WTC11 (cell line): ENCODE results near the gene FCHSD2. TPM values are rescaled to one million over a fixed set of nuclear protein-coding genes. Genes with fewer than 3 reads are reported as not detected.

Experiments used
- ATAC-seq: fragments of 200-7000 bp; cut with Tn5 transposase; 2 replicates; pipeline ENCODE4 v1.10.0; 2021; ENCODE audit warnings: mild to moderate bottlenecking, moderate library complexity
- CTCF ChIA-PET: fragments of 300-600 bp; sonication (Branson Sonifier 250); formaldehyde crosslinking; loops from one replicate; lab custom pipeline; 2021; ENCODE audit warnings: antibody characterized with exemption; lab: Charles Lee
- POLR2A ChIA-PET: fragments of 350-600 bp; sonication (Branson Sonifier 250); formaldehyde crosslinking; loops from one replicate; lab custom pipeline; 2021; ENCODE audit warnings: antibody characterized with exemption; lab: Charles Lee
- DNase-seq: peaks from one replicate; pipeline ENCODE4 v3.0.0; 2021; ENCODE audit warnings: low spot score
- H3K27ac Mint-ChIP-seq: 2 replicates; pipeline ENCODE4 v1.8.0; 2021; ENCODE audit warnings: mixed read lengths
- H3K27me3 Mint-ChIP-seq: 2 replicates; pipeline ENCODE4 v1.8.0; 2021; ENCODE audit warnings: low read depth, mild to moderate bottlenecking, moderate library complexity, mixed read lengths
- H3K36me3 Mint-ChIP-seq: 2 replicates; pipeline ENCODE4 v1.8.0; 2021; ENCODE audit warnings: mixed read lengths
- H3K4me1 Mint-ChIP-seq: 2 replicates; pipeline ENCODE4 v1.8.0; 2022; ENCODE audit warnings: mixed read lengths
- H3K4me3 Mint-ChIP-seq: 2 replicates; pipeline ENCODE4 v1.8.0; 2021; ENCODE audit warnings: mild to moderate bottlenecking, moderate library complexity, mixed read lengths
- H3K9me3 Mint-ChIP-seq: 2 replicates; pipeline ENCODE4 v1.8.0; 2021; ENCODE audit warnings: mixed read lengths
- CREM ChIP-seq: sonication (generic); formaldehyde crosslinking; IDR thresholded peaks from 2 replicates; pipeline ENCODE4 v1.8.1; 2022; ENCODE audit warnings: mild to moderate bottlenecking, missing genetic modification reagents, moderate library complexity
- FOXP4 ChIP-seq: sonication (generic); formaldehyde crosslinking; IDR thresholded peaks from 2 replicates; pipeline ENCODE4 v1.8.0; 2022; ENCODE audit warnings: mild to moderate bottlenecking, missing genetic modification reagents
- MLX ChIP-seq: sonication (generic); formaldehyde crosslinking; IDR thresholded peaks from 2 replicates; pipeline ENCODE4 v1.8.1; 2023; ENCODE audit warnings: mild to moderate bottlenecking, missing genetic modification reagents, moderate library complexity
- NFE2L1 ChIP-seq: sonication (generic); formaldehyde crosslinking; IDR thresholded peaks from 2 replicates; pipeline ENCODE4 v1.8.1; 2023; ENCODE audit warnings: missing genetic modification reagents
- NR2C2 ChIP-seq: sonication (generic); formaldehyde crosslinking; IDR thresholded peaks from 2 replicates; pipeline ENCODE4 v1.8.0; 2022; ENCODE audit warnings: mild to moderate bottlenecking, missing genetic modification reagents
- SOX15 ChIP-seq: fragments of 250-450 bp; sonication (Bioruptor Pico); IDR thresholded peaks from 2 replicates; pipeline ENCODE4 v1.9.0; 2021; ENCODE audit warnings: mild to moderate bottlenecking
- TCF7 ChIP-seq: sonication (generic); formaldehyde crosslinking; IDR thresholded peaks from 2 replicates; pipeline ENCODE4 v1.8.0; 2022; ENCODE audit warnings: mild to moderate bottlenecking, low read depth, missing genetic modification reagents, moderate library complexity
- TEAD1 ChIP-seq: sonication (generic); formaldehyde crosslinking; IDR thresholded peaks from 2 replicates; pipeline ENCODE4 v1.8.0; 2022; ENCODE audit warnings: mild to moderate bottlenecking, missing genetic modification reagents
- ZNF317 ChIP-seq: sonication (generic); formaldehyde crosslinking; IDR thresholded peaks from 2 replicates; pipeline ENCODE4 v1.8.1; 2023; ENCODE audit warnings: low read depth, mild to moderate bottlenecking, moderate library complexity, missing genetic modification reagents, borderline replicate concordance
- total RNA-seq: library from RNA; stranded (reverse); gene quantifications from 3 replicates; pipeline ENCODE4 v1.2.3, GENCODE V29; 2021
- TF ChIP-seq, protein P1 (sequence below): sonication (generic); formaldehyde crosslinking; IDR thresholded peaks from 2 replicates; pipeline ENCODE4 v1.8.1; 2022; ENCODE audit warnings: low read depth, missing genetic modification reagents, borderline replicate concordance
- TF ChIP-seq, protein P2 (sequence below): fragments of 250-450 bp; sonication (Bioruptor Pico); IDR thresholded peaks from 2 replicates; pipeline ENCODE4 v1.8.0; 2021; ENCODE audit warnings: mild to moderate bottlenecking
- TF ChIP-seq, protein P3 (sequence below): fragments of 250-450 bp; sonication (Bioruptor Pico); IDR thresholded peaks from 2 replicates; pipeline ENCODE4 v1.9.0; 2021; ENCODE audit warnings: mild to moderate bottlenecking, borderline replicate concordance
- TF ChIP-seq, protein P4 (sequence below): sonication (generic); formaldehyde crosslinking; IDR thresholded peaks from 2 replicates; pipeline ENCODE4 v1.8.1; 2022; ENCODE audit warnings: low read depth, mild to moderate bottlenecking, moderate library complexity, missing genetic modification reagents, borderline replicate concordance
- TF ChIP-seq, protein P5 (sequence below): sonication (generic); formaldehyde crosslinking; conservative IDR thresholded peaks from 2 replicates; pipeline ENCODE4 v1.8.1; 2022; ENCODE audit warnings: mild to moderate bottlenecking, missing genetic modification reagents
- TF ChIP-seq, protein P6 (sequence below): sonication (generic); formaldehyde crosslinking; IDR thresholded peaks from 2 replicates; pipeline ENCODE4 v1.8.1; 2022; ENCODE audit warnings: mild to moderate bottlenecking, moderate library complexity, missing genetic modification reagents

FCHSD2 gene
- total RNA-seq, 1 experiment from 2014 or later, result 10.1 TPM

DNA sequence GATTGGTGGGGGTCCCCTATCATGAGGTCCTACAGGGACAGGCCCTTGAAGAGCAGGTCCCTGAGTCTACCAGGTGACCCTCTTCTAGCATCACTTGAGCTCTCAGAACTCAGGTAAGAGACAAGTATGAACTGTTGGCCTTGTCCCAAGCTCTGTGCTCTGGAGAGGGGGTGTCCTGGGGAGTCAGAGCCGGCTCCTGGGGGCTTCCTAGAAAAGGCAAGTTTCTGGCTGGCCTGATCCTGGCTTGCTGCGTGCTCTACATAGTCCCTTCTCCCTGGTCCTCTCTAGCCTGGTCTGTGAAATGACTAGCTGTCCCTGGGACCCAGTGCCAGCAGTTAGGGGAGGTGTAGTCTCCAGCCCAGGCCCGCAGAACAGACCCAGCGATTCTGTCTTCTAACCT, 316.5 kb downstream of the FCHSD2 start:
- no peak for ATAC-seq
- Mint-ChIP-seq H3K4me1 (peaks cover 8% of the 10 kb centered on the region), H3K36me3 (no peaks in the 10 kb centered on the region)

More for the DNA sequence above, 316.5 kb downstream of the FCHSD2 start:
- Mint-ChIP-seq H3K4me3 (no peak overlapping the region), H3K9me3 (no peaks in the 10 kb centered on the region), H3K27me3 (peaks cover 29% of the 10 kb centered on the region), H3K27ac (no peak overlapping the region)
- DNase-seq, result no peak
- POLR2A ChIA-PET, result no interaction called here
- TF ChIP-seq, protein P1, sequence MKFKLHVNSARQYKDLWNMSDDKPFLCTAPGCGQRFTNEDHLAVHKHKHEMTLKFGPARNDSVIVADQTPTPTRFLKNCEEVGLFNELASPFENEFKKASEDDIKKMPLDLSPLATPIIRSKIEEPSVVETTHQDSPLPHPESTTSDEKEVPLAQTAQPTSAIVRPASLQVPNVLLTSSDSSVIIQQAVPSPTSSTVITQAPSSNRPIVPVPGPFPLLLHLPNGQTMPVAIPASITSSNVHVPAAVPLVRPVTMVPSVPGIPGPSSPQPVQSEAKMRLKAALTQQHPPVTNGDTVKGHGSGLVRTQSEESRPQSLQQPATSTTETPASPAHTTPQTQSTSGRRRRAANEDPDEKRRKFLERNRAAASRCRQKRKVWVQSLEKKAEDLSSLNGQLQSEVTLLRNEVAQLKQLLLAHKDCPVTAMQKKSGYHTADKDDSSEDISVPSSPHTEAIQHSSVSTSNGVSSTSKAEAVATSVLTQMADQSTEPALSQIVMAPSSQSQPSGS (CRISPR knock-in tag), result no peak
- TF ChIP-seq, protein P2, sequence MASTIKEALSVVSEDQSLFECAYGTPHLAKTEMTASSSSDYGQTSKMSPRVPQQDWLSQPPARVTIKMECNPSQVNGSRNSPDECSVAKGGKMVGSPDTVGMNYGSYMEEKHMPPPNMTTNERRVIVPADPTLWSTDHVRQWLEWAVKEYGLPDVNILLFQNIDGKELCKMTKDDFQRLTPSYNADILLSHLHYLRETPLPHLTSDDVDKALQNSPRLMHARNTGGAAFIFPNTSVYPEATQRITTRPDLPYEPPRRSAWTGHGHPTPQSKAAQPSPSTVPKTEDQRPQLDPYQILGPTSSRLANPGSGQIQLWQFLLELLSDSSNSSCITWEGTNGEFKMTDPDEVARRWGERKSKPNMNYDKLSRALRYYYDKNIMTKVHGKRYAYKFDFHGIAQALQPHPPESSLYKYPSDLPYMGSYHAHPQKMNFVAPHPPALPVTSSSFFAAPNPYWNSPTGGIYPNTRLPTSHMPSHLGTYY (CRISPR knock-in tag), result no peak
- no peak for TF ChIP-seq TCF7 (CRISPR knock-in tag)
- TF ChIP-seq, protein P3, sequence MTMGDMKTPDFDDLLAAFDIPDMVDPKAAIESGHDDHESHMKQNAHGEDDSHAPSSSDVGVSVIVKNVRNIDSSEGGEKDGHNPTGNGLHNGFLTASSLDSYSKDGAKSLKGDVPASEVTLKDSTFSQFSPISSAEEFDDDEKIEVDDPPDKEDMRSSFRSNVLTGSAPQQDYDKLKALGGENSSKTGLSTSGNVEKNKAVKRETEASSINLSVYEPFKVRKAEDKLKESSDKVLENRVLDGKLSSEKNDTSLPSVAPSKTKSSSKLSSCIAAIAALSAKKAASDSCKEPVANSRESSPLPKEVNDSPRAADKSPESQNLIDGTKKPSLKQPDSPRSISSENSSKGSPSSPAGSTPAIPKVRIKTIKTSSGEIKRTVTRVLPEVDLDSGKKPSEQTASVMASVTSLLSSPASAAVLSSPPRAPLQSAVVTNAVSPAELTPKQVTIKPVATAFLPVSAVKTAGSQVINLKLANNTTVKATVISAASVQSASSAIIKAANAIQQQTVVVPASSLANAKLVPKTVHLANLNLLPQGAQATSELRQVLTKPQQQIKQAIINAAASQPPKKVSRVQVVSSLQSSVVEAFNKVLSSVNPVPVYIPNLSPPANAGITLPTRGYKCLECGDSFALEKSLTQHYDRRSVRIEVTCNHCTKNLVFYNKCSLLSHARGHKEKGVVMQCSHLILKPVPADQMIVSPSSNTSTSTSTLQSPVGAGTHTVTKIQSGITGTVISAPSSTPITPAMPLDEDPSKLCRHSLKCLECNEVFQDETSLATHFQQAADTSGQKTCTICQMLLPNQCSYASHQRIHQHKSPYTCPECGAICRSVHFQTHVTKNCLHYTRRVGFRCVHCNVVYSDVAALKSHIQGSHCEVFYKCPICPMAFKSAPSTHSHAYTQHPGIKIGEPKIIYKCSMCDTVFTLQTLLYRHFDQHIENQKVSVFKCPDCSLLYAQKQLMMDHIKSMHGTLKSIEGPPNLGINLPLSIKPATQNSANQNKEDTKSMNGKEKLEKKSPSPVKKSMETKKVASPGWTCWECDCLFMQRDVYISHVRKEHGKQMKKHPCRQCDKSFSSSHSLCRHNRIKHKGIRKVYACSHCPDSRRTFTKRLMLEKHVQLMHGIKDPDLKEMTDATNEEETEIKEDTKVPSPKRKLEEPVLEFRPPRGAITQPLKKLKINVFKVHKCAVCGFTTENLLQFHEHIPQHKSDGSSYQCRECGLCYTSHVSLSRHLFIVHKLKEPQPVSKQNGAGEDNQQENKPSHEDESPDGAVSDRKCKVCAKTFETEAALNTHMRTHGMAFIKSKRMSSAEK (CRISPR knock-in tag), result no peak
- TF ChIP-seq, protein P4, sequence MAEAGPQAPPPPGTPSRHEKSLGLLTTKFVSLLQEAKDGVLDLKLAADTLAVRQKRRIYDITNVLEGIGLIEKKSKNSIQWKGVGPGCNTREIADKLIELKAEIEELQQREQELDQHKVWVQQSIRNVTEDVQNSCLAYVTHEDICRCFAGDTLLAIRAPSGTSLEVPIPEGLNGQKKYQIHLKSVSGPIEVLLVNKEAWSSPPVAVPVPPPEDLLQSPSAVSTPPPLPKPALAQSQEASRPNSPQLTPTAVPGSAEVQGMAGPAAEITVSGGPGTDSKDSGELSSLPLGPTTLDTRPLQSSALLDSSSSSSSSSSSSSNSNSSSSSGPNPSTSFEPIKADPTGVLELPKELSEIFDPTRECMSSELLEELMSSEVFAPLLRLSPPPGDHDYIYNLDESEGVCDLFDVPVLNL (CRISPR knock-in tag), result no peak
- TF ChIP-seq CREM (CRISPR knock-in tag), result no peak
- no peak for TF ChIP-seq SOX15 (CRISPR knock-in tag)
- no peak for TF ChIP-seq MLX (CRISPR knock-in tag)
- TF ChIP-seq, protein P5, sequence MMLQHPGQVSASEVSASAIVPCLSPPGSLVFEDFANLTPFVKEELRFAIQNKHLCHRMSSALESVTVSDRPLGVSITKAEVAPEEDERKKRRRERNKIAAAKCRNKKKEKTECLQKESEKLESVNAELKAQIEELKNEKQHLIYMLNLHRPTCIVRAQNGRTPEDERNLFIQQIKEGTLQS (CRISPR knock-in tag), result no peak
- no peak for TF ChIP-seq NFE2L1 (CRISPR knock-in tag)
- TF ChIP-seq NR2C2 (CRISPR knock-in tag), result no peak
- TF ChIP-seq TEAD1 (CRISPR knock-in tag), result no peak
- TF ChIP-seq FOXP4 (CRISPR knock-in tag), result no peak
- TF ChIP-seq, protein P6, sequence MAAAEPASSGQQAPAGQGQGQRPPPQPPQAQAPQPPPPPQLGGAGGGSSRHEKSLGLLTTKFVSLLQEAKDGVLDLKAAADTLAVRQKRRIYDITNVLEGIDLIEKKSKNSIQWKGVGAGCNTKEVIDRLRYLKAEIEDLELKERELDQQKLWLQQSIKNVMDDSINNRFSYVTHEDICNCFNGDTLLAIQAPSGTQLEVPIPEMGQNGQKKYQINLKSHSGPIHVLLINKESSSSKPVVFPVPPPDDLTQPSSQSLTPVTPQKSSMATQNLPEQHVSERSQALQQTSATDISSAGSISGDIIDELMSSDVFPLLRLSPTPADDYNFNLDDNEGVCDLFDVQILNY, result no peak
- TF ChIP-seq ZNF317 (CRISPR knock-in tag), result no peak
- CTCF ChIA-PET, result interaction anchor here (1.0 to 1.9 kb wide), 3 partner anchors 13 to 411 kb away, joined by 3 to 4 read pairs (median 3); no protein-coding TSS in a partner anchor
